Lower leg skin (tissue), 3 donors: ENCODE results near the gene TUBG2.

Experiments
- CTCF ChIP-seq, 3 donors: fragments of 450-650 bp; IDR thresholded peaks; one replicate each; pipeline ENCODE4 v1.5.1; 2016; ENCODE audit warnings: antibody characterized with exemption in 3 of 3, mild to moderate bottlenecking in 3 of 3, moderate library complexity in 2 of 3
- POLR2A ChIP-seq, 2 donors: fragments of 450-650 bp; IDR thresholded peaks; one replicate each; pipeline ENCODE4 v1.6.1; 2016 to 2017; ENCODE audit warnings: antibody characterized with exemption in 2 of 2, mild to moderate bottlenecking in 1 of 2, moderate library complexity in 1 of 2

GRCh38 chr17:42708588-42708987, 49.5 kb downstream of the TUBG2 start:
- TF ChIP-seq CTCF (IDR thresholded peaks at IDR 0.05) (no peak), POLR2A (IDR thresholded peaks at IDR 0.05) (no peak)
